Breast epithelium (tissue), 4 donors: Measurements from ENCODE around the gene OPCML. TPM values are rescaled to one million over a fixed set of nuclear protein-coding genes. Genes with fewer than 3 reads are reported as not detected.

Experiments
- DNase-seq, 2 donors: peaks; one replicate each; pipeline ENCODE4 v3.0.0-alpha.2; 2019; ENCODE audit warnings: low spot score in 2 of 2
- H3K27ac ChIP-seq, 2 donors: fragments of 200-600 bp; sonication (generic) in 1 of 2; one replicate each; pipeline ENCODE4 v1.5.1; 2016 to 2019; ENCODE audit warnings: mild to moderate bottlenecking in 1 of 2
- H3K27me3 ChIP-seq, 2 donors: fragments of 200-600 bp; sonication (generic) in 1 of 2; one replicate each; pipeline versions ENCODE4 v1.5.1 to v1.6.0; 2017 to 2019; ENCODE audit warnings: control low read depth in 1 of 2, mild to moderate bottlenecking in 1 of 2
- H3K36me3 ChIP-seq: fragments of 200-600 bp; one replicate; pipeline ENCODE4 v1.5.1; 2019
- H3K4me1 ChIP-seq, 2 donors: fragments of 200-600 bp; sonication (generic); one replicate each; pipeline ENCODE4 v1.5.1; 2016 to 2019; ENCODE audit warnings: control low read depth in 1 of 2
- H3K4me3 ChIP-seq, 3 donors: fragments of 200-600 bp; sonication (generic); 1 replicate in 2 of 3; 2 replicates in 1 of 3; pipeline ENCODE4 v1.5.1; 2016 to 2019; ENCODE audit warnings: mild to moderate bottlenecking in 3 of 3, moderate library complexity in 2 of 3
- H3K9me3 ChIP-seq, 2 donors: fragments of 200-600 bp; sonication (generic) in 1 of 2; one replicate each; pipeline ENCODE4 v1.5.1; 2016 to 2019; ENCODE audit warnings: control low read depth in 1 of 2
- POLR2A ChIP-seq: fragments of 450-650 bp; IDR thresholded peaks from one replicate; pipeline ENCODE4 v1.6.1; 2016; ENCODE audit warnings: antibody characterized with exemption, mild to moderate bottlenecking, moderate library complexity
- POLR2AphosphoS5 ChIP-seq, 3 donors: sonication (generic); formaldehyde crosslinking; IDR thresholded peaks; one replicate each; pipeline ENCODE4 v1.6.1; 2017; ENCODE audit warnings: antibody characterized with exemption in 3 of 3
- intact Hi-C: fragments of 100-400 bp; cut with DNase I; formaldehyde crosslinking; loops from one replicate; pipeline ENCODE4 v1.15.1; 2023; ENCODE audit warnings: low total_unique reads
- total RNA-seq, 3 donors: library from RNA; depleted of rRNA; stranded (reverse); fragments of >200 nt; gene quantifications; one replicate each; pipeline ENCODE4 v1.1.0, GENCODE V29; 2016
- TF ChIP-seq, protein P1 (sequence below), 3 donors: fragments of 450-650 bp; IDR thresholded peaks; one replicate each; pipeline ENCODE4 v1.5.1; 2016 to 2017; ENCODE audit warnings: antibody characterized with exemption in 3 of 3, mild to moderate bottlenecking in 3 of 3, moderate library complexity in 3 of 3

The OPCML gene
- total RNA-seq, 3 donors from 2014 or later = not detected

DNA sequence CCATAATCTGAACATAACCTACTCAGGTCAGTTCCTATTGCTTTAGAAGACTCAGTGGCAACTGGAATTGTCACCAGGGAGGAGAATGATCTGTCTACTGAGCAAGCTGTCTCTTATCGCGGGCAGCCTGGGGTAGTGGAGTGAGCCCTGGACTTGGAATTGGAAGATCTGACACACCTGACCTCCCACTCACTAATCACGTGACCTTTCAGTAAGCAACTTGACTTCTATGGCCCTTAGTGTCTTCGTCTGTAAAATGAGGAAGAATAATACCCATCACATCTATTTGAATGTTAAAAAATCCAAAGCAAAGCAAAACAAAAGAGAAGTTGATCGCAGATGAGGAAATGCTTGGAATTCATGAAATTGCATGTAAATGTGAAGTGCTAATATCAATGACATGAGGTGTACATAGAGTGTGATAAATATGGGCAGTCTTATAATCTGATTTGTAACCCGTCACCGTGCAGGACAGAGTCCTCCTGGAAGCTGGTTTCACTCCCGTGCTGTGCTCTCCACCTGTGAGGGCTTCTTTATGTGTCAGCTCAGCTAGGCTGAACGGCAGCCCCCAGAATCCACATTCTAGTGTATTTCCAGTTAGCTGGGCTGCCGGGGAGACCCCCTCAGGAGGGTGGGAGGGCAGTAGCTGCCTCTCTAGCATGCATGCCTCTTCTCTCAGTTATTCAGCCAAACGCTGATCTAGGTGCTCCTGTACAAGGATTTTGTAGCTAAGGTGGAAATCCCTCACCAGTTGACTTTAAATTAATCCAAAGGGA lies 482.9 kb downstream of the OPCML start:
- peaks cover 0 to 32% of the 10 kb centered on the region in 2 donors for H3K27me3 ChIP-seq
- no peaks in the 10 kb centered on the region for H3K9me3 ChIP-seq
- DNase-seq = no peak
- no peak overlapping the region for H3K4me3 ChIP-seq
- intact Hi-C loops = no loop called here
- no peak for TF ChIP-seq POLR2A
- TF ChIP-seq, protein P1, sequence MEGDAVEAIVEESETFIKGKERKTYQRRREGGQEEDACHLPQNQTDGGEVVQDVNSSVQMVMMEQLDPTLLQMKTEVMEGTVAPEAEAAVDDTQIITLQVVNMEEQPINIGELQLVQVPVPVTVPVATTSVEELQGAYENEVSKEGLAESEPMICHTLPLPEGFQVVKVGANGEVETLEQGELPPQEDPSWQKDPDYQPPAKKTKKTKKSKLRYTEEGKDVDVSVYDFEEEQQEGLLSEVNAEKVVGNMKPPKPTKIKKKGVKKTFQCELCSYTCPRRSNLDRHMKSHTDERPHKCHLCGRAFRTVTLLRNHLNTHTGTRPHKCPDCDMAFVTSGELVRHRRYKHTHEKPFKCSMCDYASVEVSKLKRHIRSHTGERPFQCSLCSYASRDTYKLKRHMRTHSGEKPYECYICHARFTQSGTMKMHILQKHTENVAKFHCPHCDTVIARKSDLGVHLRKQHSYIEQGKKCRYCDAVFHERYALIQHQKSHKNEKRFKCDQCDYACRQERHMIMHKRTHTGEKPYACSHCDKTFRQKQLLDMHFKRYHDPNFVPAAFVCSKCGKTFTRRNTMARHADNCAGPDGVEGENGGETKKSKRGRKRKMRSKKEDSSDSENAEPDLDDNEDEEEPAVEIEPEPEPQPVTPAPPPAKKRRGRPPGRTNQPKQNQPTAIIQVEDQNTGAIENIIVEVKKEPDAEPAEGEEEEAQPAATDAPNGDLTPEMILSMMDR (IDR thresholded peaks at IDR 0.05) = no peak
- TF ChIP-seq POLR2AphosphoS5 (IDR thresholded peaks at IDR 0.05) = no peak
- H3K27ac ChIP-seq = no peak overlapping the region
- no peaks in the 10 kb centered on the region for H3K4me1 ChIP-seq
- no peaks in the 10 kb centered on the region for H3K36me3 ChIP-seq

DNA sequence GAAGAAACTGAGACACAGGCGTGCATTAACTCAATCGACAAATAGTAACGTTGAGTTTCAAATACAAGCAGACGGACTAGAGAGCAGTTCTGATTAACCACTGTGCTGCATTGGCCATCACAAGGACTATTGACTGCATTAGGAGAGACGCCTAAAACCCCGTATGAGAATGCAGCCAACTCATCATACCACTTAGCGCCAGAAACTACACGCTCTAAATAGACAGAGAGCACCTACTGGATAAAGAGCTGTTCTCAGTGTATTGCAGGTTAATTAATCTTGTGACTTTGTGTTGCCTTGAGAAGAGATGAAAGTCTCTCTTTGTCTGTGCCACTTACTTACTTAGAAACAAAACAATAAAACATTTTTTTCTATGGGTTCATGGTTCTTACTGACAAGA lies 484.0 kb downstream of the OPCML start:
- peaks cover 0 to 40% of the 10 kb centered on the region in 2 donors for H3K27me3 ChIP-seq
- no peak overlapping the region for H3K4me3 ChIP-seq
- no peak overlapping the region for H3K27ac ChIP-seq
- TF ChIP-seq POLR2AphosphoS5 (IDR thresholded peaks at IDR 0.05) = no peak
- TF ChIP-seq POLR2A = no peak
- TF ChIP-seq, protein P1 (IDR thresholded peaks at IDR 0.05) = no peak
- H3K36me3 ChIP-seq = no peaks in the 10 kb centered on the region
- DNase-seq = no peak
- intact Hi-C loops = no loop called here
- H3K9me3 ChIP-seq = no peaks in the 10 kb centered on the region
- H3K4me1 ChIP-seq = no peaks in the 10 kb centered on the region

DNA sequence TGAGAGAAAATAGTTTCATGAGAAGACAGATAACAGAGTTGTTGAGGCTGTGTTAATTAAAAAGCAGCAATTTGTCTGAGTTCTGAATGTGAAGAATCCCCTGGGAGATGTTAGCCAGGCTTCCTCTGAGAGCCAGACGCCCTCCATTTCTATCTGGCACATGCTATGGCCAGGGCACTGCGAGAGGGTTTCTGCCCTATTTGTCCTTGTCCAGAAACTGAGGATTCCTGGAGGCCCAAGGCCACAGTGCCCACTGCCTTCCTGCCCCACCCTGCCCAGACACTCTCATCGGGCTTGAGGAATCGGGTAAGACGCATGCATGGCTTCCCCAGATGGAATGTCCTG lies 484.6 kb downstream of the OPCML start:
- no peak for DNase-seq
- intact Hi-C loops = no loop called here
- no peaks in the 10 kb centered on the region for H3K4me1 ChIP-seq
- H3K36me3 ChIP-seq = no peaks in the 10 kb centered on the region
- H3K27me3 ChIP-seq = peaks cover 0 to 40% of the 10 kb centered on the region in 2 donors
- no peak overlapping the region for H3K27ac ChIP-seq
- H3K4me3 ChIP-seq = no peak overlapping the region
- TF ChIP-seq POLR2AphosphoS5 (IDR thresholded peaks at IDR 0.05) (no peak), POLR2A (no peak)
- TF ChIP-seq, protein P1 (IDR thresholded peaks at IDR 0.05) = no peak
- H3K9me3 ChIP-seq = no peaks in the 10 kb centered on the region

DNA sequence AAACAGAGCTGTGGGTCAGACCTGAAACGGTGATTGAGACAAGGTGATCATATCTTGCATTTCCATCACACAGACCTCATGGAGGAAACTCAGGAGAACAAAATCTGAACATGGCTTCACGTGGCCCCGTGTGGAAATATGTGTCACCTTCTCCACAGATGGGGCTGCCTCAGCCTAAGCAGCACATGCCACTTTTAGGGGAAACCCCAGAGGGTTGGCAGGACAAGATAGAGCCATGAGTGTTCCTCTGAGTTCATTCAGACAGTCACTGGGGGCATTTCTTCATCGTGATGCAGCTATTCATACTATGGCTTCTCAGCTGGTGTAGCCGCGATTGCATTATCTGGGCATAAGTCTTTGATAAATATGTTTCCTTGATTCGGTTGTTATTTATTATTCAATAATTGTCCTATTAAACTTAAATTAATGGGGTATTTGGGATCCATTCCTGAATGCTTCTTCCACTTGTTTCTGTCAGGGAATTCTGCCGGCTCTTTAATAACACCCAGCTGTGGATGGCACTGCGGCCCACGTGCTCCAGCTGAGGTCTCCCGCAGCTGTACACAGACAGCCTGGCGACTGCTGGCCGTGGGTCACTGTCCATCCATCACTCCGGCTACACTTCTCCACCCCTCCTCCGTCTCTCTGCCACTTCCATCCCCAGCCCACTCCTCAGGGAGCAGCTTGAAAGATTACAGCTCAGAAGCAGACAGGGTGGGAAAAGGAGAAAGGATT lies 485.1 kb downstream of the OPCML start:
- no peak for DNase-seq
- Histone ChIP-seq H3K27me3 (peaks cover 0 to 40% of the 10 kb centered on the region in 2 donors), H3K9me3 (no peaks in the 10 kb centered on the region), H3K27ac (no peak overlapping the region), H3K4me3 (no peak overlapping the region), H3K36me3 (no peaks in the 10 kb centered on the region), H3K4me1 (no peaks in the 10 kb centered on the region)
- TF ChIP-seq POLR2AphosphoS5 (IDR thresholded peaks at IDR 0.05) (no peak), POLR2A (no peak)
- TF ChIP-seq, protein P1 (IDR thresholded peaks at IDR 0.05) = no peak
- intact Hi-C loops = no loop called here

DNA sequence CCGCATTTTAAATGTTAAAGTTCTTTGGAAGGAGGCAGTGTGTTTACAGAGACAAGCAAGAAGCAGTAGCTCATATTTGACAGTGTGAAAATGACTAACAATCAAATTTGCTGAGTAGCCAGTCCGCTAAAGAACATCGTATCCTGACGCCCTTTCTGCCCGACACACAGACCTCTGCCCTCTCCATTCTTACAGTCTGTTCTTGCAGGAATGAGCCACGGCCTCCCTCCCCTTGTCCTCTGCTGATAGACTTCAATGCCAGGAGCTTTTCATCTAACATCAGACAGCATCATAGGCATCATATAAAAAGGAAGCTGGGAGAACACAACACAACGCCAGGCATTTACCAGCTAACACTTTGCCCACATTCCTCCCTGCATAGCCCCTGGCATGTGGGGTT lies 486.0 kb downstream of the OPCML start:
- Histone ChIP-seq H3K36me3 (no peaks in the 10 kb centered on the region), H3K4me1 (no peaks in the 10 kb centered on the region), H3K27me3 (peaks cover 0 to 37% of the 10 kb centered on the region in 2 donors), H3K9me3 (no peaks in the 10 kb centered on the region), H3K27ac (no peak overlapping the region), H3K4me3 (no peak overlapping the region)
- no peak for DNase-seq
- intact Hi-C loops = no loop called here
- TF ChIP-seq POLR2AphosphoS5 (IDR thresholded peaks at IDR 0.05) (no peak), POLR2A (no peak)
- TF ChIP-seq, protein P1 (IDR thresholded peaks at IDR 0.05) = no peak
